BJ (cell line): Measurements from ENCODE around the gene NCLN. TPM values are rescaled to one million over a fixed set of nuclear protein-coding genes. Genes with fewer than 3 reads are reported as not detected.

Experiments
- CTCF ChIA-PET: fragments of 350-600 bp; formaldehyde crosslinking; extraction: SDS; loops from one replicate; lab custom pipeline; 2021; ENCODE audit warnings: antibody characterized with exemption, inconsistent platforms; lab: Yijun Ruan, JAX
- POLR2A ChIA-PET: fragments of 300-600 bp; sonication (Branson Sonifier 250); formaldehyde crosslinking; extraction: SDS; loops from one replicate; lab custom pipeline; 2021; ENCODE audit warnings: antibody characterized with exemption; lab: Charles Lee
- DNase-seq: peaks from one replicate; pipeline ENCODE4 v3.0.0-alpha.2; 2011; ENCODE audit warnings: low read depth
- H3K27me3 ChIP-seq: 2 replicates; pipeline ENCODE4 v1.6.0; 2011; ENCODE audit warnings: low read length; ENCODE audit not compliant: control insufficient read depth, insufficient read depth
- H3K36me3 ChIP-seq: 2 replicates; pipeline ENCODE4 v1.5.1; 2011; ENCODE audit warnings: low read length; ENCODE audit not compliant: control insufficient read depth, insufficient read depth
- H3K4me3 ChIP-seq: 2 replicates; pipeline ENCODE4 v1.5.1; 2011; ENCODE audit warnings: low read depth, mild to moderate bottlenecking, control low read depth, low read length
- CTCF ChIP-seq: IDR thresholded peaks from 2 replicates; pipeline ENCODE4 v1.5.1; 2011; ENCODE audit warnings: low read depth, mild to moderate bottlenecking, control low read depth, inconsistent platforms, low read length, moderate library complexity; ENCODE audit not compliant: insufficient read depth
- polyA plus RNA-seq: library from polyadenylated mRNA; depleted of rRNA; stranded (reverse); fragments of >200 nt; gene quantifications from 2 replicates; pipeline ENCODE4 v1.2.3, GENCODE V29; 2011

Gene NCLN
- polyA plus RNA-seq, 1 experiment: 75.8 TPM

- ChIA-PET POLR2A (interaction anchor here (0.7 kb wide), 1 partner anchor 215 kb away, joined by 6 read pairs; no protein-coding TSS in a partner anchor), CTCF (interaction anchor here (1.2 to 1.8 kb wide), 3 partner anchors 9 to 27 kb away, joined by 3 to 5 read pairs (median 4); no protein-coding TSS in a partner anchor)
- no peak for TF ChIP-seq CTCF
- Histone ChIP-seq H3K27me3 (no peaks in the 10 kb centered on the region), H3K36me3 (no peaks in the 10 kb centered on the region), H3K4me3 (no peak overlapping the region)
- DNase-seq: no peak
Measured at GRCh38 chr19:3138268-3138667, 47.5 kb upstream of the NCLN start.

GRCh38 chr19:3140667-3141038 lies 45.1 kb upstream of the NCLN start:
- POLR2A ChIA-PET: no interaction called here
- CTCF ChIA-PET: interaction anchor here (1.2 to 4.0 kb wide), 3 partner anchors 12 to 23 kb away, joined by 5 to 29 read pairs (median 5); no protein-coding TSS in a partner anchor
- DNase-seq: no peak
- Histone ChIP-seq H3K27me3 (no peaks in the 10 kb centered on the region), H3K36me3 (no peaks in the 10 kb centered on the region), H3K4me3 (no peak overlapping the region)
- TF ChIP-seq CTCF: no peak

- peak; percentile 26 for DNase-seq
- POLR2A ChIA-PET: interaction anchor here (0.7 kb wide), 1 partner anchor 9 kb away, joined by 4 read pairs; no protein-coding TSS in a partner anchor
- no peaks in the 10 kb centered on the region for H3K36me3 ChIP-seq
- H3K27me3 ChIP-seq: no peaks in the 10 kb centered on the region
- H3K4me3 ChIP-seq: no peak overlapping the region
- no peak for TF ChIP-seq CTCF
- CTCF ChIA-PET: interaction anchor here (0.9 to 4.0 kb wide), 6 partner anchors 13 to 192 kb away, joined by 3 to 29 read pairs (median 4); no protein-coding TSS in a partner anchor
Measured at GRCh38 chr19:3142292-3142670, 43.4 kb upstream of the NCLN start.

- TF ChIP-seq CTCF: no peak
- DNase-seq: no peak
- no peak overlapping the region for H3K4me3 ChIP-seq
- H3K36me3 ChIP-seq: no peaks in the 10 kb centered on the region
- CTCF ChIA-PET: interaction anchor here (0.9 to 4.0 kb wide), 8 partner anchors 9 to 193 kb away, joined by 3 to 29 read pairs (median 4); no protein-coding TSS in a partner anchor
- POLR2A ChIA-PET: no interaction called here
- H3K27me3 ChIP-seq: no peaks in the 10 kb centered on the region
Measured at GRCh38 chr19:3142781-3143337, 42.9 kb upstream of the NCLN start.

- DNase-seq: no peak
- ChIA-PET CTCF (interaction anchor here (0.8 to 3.5 kb wide), 3 partner anchors 11 to 17 kb away, joined by 3 to 14 read pairs (median 5); no protein-coding TSS in a partner anchor), POLR2A (interaction anchor here (0.5 kb wide), 1 partner anchor 93 kb away, joined by 6 read pairs; no protein-coding TSS in a partner anchor)
- Histone ChIP-seq H3K27me3 (no peaks in the 10 kb centered on the region), H3K36me3 (no peaks in the 10 kb centered on the region), H3K4me3 (no peak overlapping the region)
- TF ChIP-seq CTCF: no peak
Measured at GRCh38 chr19:3145909-3146676, 39.6 kb upstream of the NCLN start.
